GM13977 (cell line): ENCODE results near the gene BLTP2.

ENCODE experiments used
- DNase-seq: peaks from one replicate; pipeline ENCODE4 v3.0.0; 2012; ENCODE audit warnings: low spot score
- in situ Hi-C: fragments of 300-500 bp; cut with MboI; formaldehyde crosslinking; loops from one replicate; pipeline ENCODE4 v1.12.0; 2022; ENCODE audit warnings: low sequenced_read_pairs, low pct_unique_long_range_greater_than_20kb, mixed read lengths, inconsistent platforms; ENCODE audit not compliant: unreplicated experiment
- TF ChIP-seq, protein P1 (sequence below): IDR thresholded peaks from 2 replicates; pipeline ENCODE4 v1.5.1; 2012; ENCODE audit warnings: mild to moderate bottlenecking, control low read depth; ENCODE audit not compliant: insufficient read depth; ENCODE audit errors: extremely low read depth, missing control alignments

BLTP2 gene

DNA sequence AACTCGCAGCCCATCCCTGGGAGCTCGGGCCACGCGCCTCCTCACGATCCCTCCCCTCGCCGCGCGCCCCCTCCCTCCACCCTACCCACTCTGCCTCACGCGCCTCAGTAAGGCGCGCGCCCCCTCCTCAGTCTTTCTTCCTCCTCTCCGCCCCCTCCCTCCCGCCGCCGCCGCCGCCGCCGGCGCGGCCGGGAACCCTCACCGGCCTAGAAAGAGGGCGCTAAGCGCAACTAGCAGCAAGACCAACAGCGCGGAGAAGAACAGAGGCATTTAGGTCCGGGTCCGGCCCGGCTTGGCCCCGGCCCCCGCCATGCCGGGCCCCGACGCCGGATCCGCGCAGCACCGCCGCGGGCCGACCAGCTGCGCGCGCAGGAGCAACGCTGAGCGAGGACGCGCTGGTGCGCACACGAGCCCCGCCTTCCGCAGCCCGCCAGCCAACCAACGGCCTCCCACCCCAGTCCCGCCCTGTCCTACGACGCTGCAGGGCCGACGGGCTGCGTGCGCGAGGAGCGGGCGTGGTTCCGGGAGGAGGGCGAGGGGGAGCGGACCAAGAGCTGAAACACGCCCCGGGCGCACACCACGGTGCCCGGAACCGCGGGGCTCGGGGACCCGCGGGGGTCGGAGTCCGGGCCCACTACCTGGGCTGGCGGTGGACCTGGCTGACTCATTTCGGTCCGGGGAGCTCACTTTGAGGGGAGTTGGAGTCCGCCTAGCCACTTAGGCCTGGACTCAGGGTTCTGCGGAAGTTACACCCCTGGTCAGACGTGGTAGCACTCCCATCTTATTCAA, at the start of gene BLTP2:
BLTP2 (minus strand) TSS at position 372 of the 789 bp plus-strand sequence; CDS start at position 270, 102 bp downstream.
- in situ Hi-C loops, result no loop called here

GRCh38 chr17:28693869-28694268, 48.9 kb upstream of the BLTP2 start:
- in situ Hi-C loops, result no loop called here
- no peak for DNase-seq
- TF ChIP-seq, protein P1, sequence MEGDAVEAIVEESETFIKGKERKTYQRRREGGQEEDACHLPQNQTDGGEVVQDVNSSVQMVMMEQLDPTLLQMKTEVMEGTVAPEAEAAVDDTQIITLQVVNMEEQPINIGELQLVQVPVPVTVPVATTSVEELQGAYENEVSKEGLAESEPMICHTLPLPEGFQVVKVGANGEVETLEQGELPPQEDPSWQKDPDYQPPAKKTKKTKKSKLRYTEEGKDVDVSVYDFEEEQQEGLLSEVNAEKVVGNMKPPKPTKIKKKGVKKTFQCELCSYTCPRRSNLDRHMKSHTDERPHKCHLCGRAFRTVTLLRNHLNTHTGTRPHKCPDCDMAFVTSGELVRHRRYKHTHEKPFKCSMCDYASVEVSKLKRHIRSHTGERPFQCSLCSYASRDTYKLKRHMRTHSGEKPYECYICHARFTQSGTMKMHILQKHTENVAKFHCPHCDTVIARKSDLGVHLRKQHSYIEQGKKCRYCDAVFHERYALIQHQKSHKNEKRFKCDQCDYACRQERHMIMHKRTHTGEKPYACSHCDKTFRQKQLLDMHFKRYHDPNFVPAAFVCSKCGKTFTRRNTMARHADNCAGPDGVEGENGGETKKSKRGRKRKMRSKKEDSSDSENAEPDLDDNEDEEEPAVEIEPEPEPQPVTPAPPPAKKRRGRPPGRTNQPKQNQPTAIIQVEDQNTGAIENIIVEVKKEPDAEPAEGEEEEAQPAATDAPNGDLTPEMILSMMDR, result no peak

More for the DNA sequence above, at the start of gene BLTP2:
- peak; percentile 99 for DNase-seq
- TF ChIP-seq, protein P1, result no peak

- DNase-seq, result no peak
- TF ChIP-seq, protein P1, result no peak
- in situ Hi-C loops, result no loop called here
These were observed 44.1 kb upstream of the BLTP2 start for GRCh38 chr17:28689011-28689410.

- in situ Hi-C loops, result no loop called here
- no peak for DNase-seq
- TF ChIP-seq, protein P1, result no peak
These were observed 43.5 kb upstream of the BLTP2 start for GRCh38 chr17:28688481-28688880.

- in situ Hi-C loops, result no loop called here
These were observed 41.3 kb upstream of the BLTP2 start for GRCh38 chr17:28686296-28686695.

DNA sequence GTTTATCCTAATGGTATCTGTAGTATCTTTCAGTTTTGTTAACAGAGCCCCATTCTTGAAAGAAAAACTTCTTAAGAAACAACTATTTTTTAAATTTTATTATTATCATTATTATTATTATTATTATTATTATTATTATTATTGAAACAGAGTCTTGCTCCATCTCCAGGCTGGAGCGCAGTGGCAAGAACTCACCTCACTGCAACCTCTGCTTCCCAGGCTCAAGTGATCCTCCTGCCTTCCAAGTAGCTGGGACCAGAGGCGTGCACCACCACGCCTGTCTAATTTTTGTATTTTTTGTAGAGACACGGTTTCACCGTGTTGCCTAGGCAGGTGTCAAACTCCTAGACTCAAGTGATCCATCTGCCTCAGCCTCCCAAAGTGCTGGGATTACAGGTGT, 40.4 kb upstream of the BLTP2 start:
- in situ Hi-C loops, result no loop called here
- TF ChIP-seq, protein P1, result no peak
- no peak for DNase-seq

More at GRCh38 chr17:28686296-28686695, 41.3 kb upstream of the BLTP2 start:
- DNase-seq, result no peak
- TF ChIP-seq, protein P1, result no peak

DNA sequence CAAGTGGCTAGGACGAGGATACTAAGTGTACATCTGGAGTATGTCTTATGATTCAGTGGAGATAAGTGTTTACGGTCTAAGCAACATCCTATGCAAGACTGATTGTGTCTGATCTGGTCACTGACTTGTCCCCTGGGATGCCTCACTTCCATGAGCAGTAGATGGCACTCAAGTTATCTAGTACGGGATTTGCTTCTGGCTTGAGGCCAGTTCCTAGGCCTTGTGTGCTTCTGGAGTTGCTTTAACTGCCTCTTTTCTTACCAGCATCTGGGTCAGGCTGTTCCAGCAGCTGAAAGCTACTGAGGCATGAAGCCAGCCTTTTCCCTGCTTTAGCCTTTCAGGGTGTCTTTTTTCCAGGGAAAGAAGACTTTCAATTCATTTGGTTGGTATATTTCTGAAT, 40.0 kb upstream of the BLTP2 start:
- TF ChIP-seq, protein P1, result no peak
- in situ Hi-C loops, result no loop called here
- DNase-seq, result no peak
